Hindlimb muscle (tissue), 1 donor: ENCODE results near the gene EIF6. TPM values are rescaled to one million over a fixed set of nuclear protein-coding genes. Genes with fewer than 3 reads are reported as not detected.
"Not testable (repeated sequence)": the region's sequence is repeated elsewhere in the genome, so short reads cannot be mapped to it uniquely, and the experiment has no call there.

ENCODE experiments used
- DNase-seq: peaks from one replicate; pipeline ENCODE4 v3.0.0-alpha.2; 2013
- polyA plus RNA-seq: library from polyadenylated mRNA; unstranded; fragments of 120-200 nt; gene quantifications from one replicate; pipeline ENCODE4 v1.2.1, GENCODE V29; 2013; ENCODE audit not compliant: insufficient read length

The EIF6 gene
- polyA plus RNA-seq = 75.6 TPM

DNA sequence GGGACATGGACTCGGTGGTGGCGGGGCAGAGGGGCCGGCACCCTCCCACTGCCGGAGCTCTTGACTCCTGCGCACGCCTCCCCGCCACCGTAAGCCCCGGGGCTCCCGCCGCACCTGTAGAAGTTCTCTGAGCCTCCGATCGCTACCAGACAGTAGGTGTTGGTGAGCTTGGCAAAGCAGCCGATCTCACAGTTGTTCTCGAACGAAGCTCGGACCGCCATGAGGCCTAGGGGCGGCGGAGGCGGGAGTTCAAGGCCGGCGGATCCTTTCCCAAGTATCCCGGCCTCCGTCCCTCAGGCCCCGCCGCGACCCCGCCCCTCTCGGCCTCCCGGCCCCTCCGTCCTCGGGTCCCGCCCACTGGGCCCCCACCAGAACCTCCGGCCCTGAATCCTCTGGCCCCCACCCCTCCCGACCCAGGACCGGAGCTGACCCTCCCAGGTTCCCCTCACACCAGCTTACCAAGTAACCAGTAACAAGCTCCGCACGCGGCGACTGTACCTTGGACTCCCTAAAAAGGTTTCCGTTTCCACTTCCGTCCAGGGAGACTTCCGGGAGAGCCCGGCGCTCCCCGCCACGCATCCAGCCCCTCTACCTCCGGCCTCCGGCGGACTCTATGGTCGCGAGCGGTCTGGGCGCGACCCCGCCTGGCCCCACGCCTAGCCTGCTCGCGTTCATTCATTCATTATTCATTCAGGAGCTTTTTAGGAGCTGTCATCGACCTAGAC is at the start of gene EIF6:
EIF6 (minus strand) TSS at position 506 of the 725 bp plus-strand sequence; CDS start at position 221, 285 bp downstream.
- DNase-seq = peak; percentile 90

DNA sequence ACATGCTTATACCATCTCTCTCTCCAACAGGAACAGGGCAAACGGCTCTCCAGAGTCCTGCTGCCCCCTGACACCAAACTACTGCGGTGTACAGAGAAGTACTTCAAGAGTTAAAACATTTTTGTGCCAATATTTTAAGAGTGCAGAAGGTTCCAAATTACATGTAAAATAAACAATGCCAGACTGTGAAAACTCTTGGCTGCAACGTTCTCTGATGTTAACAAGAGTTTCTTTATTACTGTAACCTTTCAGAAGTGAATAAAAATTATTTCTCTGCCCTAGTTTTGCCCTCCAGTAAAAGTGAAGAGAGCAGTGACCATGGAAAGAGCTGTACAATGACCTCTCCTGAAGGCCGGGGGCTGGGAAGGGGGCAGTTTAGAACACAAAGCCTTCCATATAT is 49.0 kb upstream of the EIF6 start:
- no peak for DNase-seq

GRCh38 chr20:35332540-35333200 is 48.1 kb upstream of the EIF6 start:
- DNase-seq = no peak

DNA sequence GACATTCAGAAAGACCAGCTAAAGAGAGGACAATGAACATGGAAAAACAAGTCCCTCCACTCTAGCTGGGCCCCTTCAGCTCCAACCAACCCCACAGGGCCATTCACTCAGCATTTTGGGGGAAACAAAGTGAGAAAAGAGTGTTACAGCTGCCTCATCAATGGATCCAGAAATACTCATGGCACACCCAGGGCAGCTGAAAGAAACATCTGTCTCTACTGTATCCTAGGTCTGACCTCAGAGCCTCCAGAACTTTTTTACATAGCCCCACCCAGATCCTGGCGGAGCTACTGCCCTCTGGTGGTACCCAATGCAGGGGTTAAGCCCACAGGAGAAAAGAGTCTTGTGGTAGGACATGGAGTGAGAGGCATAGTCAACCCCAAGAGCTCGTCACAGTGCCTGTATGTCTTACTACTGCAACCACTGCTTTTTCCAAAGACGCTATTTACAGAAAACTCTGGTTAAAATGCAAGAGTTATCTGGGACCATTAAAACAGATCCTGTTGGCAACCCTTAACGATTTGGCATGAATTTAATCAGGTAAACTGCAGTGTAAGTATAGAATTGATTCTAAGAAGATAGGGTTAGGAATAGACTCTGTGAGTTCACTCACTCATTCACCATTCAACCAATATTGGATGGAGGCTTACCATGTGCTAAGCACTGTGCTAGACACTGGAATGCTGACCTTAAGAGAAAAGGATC is 45.0 kb upstream of the EIF6 start:
- DNase-seq = no peak

DNA sequence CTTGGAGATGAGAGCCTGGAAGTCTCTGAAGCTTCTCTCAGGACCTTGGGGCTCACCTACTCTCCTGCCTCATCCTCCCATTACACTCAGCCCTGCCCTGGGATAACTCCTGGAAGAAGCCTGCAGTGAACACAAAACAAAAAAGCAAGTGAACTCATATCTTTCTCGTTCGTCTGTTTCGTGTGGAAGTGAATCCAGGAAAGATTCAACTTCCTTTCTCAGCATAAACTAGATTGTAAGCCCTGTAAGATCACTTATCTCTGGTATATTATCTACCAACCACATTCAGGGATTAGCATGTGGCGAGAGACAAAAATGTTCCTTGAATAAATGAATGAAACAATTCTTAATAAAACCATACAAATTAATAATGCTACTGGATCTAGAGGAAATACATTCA is 44.1 kb upstream of the EIF6 start:
- DNase-seq = no peak

GRCh38 chr20:35328095-35328685 is 43.6 kb upstream of the EIF6 start:
- no peak for DNase-seq

GRCh38 chr20:35327074-35327976 is 42.8 kb upstream of the EIF6 start:
- no peak for DNase-seq

DNA sequence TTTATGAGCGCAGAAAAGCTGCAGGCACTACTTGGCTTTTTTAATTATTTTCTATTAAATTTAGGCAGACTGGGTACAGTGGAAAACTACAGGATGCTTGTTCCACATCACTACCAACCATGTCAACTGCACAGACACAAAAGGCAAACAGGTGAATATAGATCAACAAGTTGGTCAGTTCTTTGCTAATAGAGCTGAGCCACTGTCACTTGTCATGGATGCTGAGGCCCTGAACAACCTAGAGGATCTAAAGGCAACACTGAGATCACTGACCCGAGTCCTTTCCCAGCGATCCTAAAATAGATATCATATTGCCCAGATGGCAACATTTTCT is 42.1 kb upstream of the EIF6 start:
- no peak for DNase-seq

DNA sequence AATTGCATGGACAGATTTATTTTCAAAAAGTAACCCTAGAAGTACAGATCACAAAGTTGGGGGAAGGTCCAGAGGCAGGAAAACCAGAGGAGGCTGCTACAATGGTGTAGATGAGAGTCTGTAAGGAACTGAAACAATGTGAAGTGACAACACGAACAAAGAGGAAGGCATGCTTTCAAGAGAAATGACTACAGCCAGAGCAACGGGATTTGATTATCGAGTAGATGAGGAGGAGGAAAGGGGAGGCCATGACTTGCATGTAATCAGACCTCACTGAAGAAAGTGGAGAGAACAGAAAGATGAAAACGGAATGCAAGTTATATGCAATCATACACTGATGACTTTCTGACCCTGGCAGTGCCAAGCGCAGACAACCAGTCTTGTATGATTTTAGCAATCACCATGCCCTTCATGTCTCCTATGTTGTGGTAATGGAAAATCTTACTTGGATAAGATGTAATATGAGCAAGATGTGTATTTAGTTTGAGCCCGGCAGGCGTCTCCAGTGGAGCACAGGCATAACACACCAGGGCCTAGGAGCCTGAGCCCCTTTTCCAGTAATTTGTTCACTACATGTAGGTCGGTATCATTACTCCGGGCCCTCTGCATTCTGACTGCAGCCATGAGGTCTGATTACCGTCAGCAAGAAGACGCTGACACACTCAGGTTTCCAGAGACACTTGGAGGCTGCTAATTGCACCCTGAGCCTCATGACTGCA is 41.6 kb upstream of the EIF6 start:
- DNase-seq = no peak

DNA sequence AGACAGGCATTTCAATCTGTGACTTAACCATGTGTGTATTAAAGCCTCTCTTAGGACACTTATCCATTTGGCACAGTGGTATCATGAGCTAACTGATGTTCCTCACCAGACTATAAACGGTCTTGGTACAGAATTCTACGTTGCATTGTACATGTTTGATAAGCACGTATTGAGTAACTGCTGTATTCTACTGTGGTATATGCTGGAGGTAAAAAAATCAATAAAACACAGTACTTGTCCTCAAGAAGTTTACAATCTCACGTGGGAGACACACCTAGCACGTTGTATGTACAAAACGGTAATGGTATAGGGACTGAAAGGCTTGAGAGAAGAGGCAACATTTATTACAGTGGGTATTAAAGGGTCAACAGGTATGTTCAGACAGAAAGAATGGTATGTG is 40.8 kb upstream of the EIF6 start:
- DNase-seq = no peak

- DNase-seq = no peak
These were observed 36.0 kb upstream of the EIF6 start for GRCh38 chr20:35320396-35321126.

GRCh38 chr20:35319871-35320197 is 35.3 kb upstream of the EIF6 start:
- DNase-seq = no peak

DNA sequence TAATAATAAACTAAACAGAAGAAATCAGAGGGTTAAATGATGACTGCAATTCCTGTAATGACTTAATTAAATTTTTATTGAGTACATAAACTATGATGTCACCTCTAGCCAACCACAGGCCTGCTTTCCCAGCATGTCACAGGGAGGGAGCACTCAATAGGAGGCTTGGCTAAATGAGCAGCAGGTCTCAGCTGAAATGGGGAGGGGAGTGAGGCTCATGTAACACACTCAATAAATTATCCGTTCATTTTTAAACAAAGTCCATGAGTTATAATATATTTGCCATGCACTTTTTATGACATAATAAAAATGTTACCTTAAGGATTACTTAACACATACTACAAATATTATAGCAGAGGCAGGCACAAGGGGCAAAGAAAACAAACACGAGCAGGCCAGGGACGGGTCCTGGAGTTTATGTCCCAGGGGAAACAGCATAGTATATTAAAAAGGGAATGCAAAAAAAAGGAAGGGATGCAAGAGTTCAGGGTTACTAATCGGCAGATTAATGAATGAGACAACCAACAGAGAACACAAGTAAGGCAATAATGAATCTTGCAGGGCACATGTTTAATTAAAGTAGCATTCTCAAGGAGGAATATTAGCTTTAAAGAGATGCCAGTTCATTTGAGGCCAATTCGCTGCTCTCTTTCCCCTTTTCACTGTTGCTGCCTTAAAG is 34.8 kb upstream of the EIF6 start:
- DNase-seq = no peak

- DNase-seq = no peak
These were observed 34.1 kb upstream of the EIF6 start for GRCh38 chr20:35318502-35319157.

DNA sequence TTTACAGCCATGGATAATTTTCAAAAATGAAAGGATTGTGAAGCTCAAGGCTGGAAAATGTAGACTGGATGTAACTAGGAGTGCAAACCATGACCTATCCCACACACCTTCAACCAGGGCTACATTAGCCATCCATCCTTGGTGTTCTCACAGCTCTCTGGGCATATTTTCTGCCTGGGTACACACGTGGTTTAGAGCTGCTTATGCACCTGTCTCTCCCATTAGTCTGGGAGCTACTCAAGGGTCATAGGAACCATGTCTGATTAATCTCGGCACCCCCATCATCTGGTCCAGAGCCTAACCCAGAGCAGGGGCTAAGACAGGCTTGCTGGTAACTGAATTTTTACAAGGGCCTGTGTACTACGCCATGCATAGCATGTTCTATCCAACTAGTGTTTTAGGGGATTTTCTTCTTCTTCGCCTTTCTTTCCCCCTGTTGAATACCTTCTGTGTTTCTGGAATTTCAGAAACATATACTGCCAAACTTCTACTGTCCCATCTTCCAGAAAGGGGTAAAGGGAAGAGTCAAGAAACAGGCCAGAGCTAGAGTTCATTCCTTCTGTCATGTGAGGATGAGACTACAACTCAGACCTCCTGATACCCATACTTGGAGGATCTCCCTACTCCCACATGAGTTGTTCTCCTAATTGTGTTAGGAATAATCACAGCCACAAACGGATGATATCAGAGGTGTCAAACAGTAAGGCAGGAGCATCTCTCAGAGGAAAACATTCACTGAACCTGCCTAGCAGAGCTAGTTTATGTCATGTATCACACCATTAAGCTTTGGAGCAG is 33.0 kb upstream of the EIF6 start:
- DNase-seq = no peak

DNA sequence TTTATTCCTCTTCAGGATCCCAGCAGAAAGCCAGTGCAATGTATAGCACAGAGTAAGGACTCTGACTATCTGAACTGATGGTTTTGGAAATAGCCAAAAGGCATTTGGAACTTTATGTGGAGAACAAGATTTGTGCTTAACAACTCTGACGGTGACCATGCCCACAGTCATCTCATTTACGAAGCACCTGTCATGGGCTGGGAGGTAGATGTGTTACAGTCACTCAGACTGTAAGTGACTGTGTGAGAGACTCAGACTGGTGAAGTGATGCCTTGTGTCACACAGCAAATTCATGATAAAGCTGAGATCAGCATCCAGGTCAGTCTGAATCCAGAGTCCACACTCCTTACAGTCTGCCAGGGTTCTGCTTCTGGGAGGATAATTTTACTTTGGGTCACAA is 31.5 kb upstream of the EIF6 start:
- DNase-seq = no peak

DNA sequence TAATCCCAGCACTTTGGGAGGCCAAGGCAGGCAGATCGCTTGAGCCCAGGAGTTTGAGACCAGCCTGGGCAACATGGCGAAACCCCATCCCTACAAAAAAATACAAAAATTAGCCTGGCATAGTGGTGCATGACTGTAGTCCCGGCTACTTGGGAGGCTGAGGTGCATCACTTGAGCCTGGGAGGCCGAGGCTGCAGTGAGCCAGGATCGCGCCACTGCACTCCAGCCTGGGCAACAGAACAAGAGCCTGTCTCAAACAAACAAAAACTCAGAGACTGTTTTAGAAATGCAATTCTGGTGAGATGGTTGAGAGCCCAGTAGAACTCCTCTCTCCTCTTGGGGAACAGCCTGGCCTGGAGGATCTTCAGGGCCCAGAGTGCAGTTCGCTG is 31.1 kb upstream of the EIF6 start:
- DNase-seq = not testable (repeated sequence)

GRCh38 chr20:35314816-35315631 is 30.5 kb upstream of the EIF6 start:
- DNase-seq = no peak
